Neuron (in vitro differentiated cells): Measurements from ENCODE around the gene KLHL24.

ENCODE experiments used
- H2AFZ ChIP-seq: one replicate; pipeline ENCODE4 v1.6.1; 2013; ENCODE audit warnings: low read depth, mild to moderate bottlenecking, inconsistent platforms, low read length, moderate library complexity
- H3K27me3 ChIP-seq: one replicate; pipeline ENCODE4 v1.6.1; 2013; ENCODE audit warnings: low read length; ENCODE audit not compliant: insufficient read depth
- H3K36me3 ChIP-seq: one replicate; pipeline ENCODE4 v1.6.1; 2013; ENCODE audit warnings: low read length; ENCODE audit not compliant: insufficient read depth
- H3K4me1 ChIP-seq: one replicate; pipeline ENCODE4 v1.6.1; 2013; ENCODE audit warnings: low read length; ENCODE audit not compliant: insufficient read depth
- H3K4me3 ChIP-seq: 2 replicates; pipeline ENCODE4 v1.5.1; 2013; ENCODE audit warnings: mild to moderate bottlenecking, low read length, moderate library complexity
- H3K9me3 ChIP-seq: one replicate; pipeline ENCODE4 v1.6.1; 2013; ENCODE audit warnings: low read length

KLHL24 gene

DNA sequence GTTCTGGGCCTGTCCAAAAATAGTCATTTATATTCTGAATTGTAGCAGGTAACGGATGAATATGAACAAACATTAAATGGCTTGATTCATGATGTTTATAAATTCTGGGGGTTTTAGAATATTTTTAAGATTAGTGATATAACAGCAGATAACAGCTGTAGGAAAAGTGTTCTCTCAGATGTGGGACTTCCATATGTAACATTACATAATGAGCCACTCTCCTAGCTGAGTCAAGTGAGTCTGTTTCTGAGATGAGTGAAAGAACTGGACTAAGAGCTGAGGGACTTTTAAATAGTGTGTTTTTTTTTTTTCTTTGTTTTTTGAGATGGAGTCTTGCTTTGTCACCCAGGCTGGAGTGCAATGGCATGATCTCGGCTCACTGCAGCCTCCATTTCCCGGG lies 76.1 kb downstream of the KLHL24 start:
- Histone ChIP-seq H3K36me3 (peaks cover 24% of the 10 kb centered on the region), H3K4me3 (no peak overlapping the region), H3K4me1 (no peaks in the 10 kb centered on the region), H3K9me3 (no peaks in the 10 kb centered on the region), H3K27me3 (no peaks in the 10 kb centered on the region), H2AFZ (no peak overlapping the region)

DNA sequence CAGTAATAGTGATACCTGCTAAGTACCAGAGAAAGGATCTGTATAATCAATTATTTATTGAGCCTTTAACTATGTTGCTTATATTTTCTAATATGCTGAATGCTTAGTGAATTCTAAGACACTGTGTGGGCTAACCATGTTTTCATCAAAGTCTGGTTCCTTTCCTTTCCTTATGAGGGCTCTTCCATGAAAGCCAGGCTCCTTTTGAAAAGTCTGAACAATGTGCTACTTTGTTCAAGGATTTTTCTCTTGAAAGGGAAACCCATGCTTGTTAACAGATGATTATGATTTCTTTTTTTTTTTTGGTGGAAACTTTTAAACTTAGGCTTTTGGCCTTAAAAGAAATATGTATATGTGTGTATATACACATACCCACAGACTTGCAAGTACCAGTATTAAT lies 79.2 kb downstream of the KLHL24 start:
- Histone ChIP-seq H3K27me3 (no peaks in the 10 kb centered on the region), H3K36me3 (peaks cover 54% of the 10 kb centered on the region), H3K4me3 (no peak overlapping the region), H3K9me3 (no peaks in the 10 kb centered on the region), H2AFZ (no peak overlapping the region), H3K4me1 (no peaks in the 10 kb centered on the region)

DNA sequence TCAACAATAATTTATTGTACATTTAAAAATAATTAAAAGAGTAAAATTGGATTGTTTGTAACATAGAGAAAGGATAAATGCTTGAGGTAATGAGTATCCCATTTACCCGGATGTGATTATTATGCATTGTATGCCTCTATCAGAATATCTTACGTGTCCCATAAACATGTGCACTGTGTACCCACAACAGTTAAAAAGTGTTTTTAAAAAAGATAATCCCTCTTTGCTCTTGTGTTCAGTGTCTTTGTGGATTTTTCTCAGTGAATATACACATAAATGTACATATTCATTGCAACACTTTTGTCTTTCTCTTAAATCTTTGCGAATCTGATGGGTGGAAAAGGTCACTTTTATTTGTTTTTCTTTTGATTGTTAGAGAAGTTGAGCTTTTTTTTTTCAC lies 82.6 kb downstream of the KLHL24 start:
- H3K4me1 ChIP-seq = no peaks in the 10 kb centered on the region
- peaks cover 73% of the 10 kb centered on the region for H3K36me3 ChIP-seq
- H2AFZ ChIP-seq = no peak overlapping the region

DNA sequence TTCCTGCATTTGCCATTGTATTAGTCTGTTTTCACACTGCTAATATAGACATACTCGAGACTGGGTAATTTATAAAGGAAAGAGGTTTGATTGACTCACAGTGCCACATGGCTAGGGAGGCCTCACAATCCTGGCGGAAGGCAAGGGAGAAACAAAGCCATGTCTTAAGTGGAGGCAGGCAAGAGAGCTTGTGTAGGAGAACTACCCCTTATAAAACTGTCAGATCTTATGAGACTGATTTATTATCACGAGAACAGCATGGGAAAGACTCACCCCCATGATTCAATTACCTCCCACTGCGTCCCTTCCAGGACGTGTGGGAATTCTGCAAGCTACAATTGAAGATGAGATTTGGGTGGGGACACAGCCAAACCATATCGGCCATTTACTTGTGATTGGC lies 90.0 kb downstream of the KLHL24 start:
- Histone ChIP-seq H3K4me1 (no peaks in the 10 kb centered on the region), H3K9me3 (no peaks in the 10 kb centered on the region), H3K27me3 (no peaks in the 10 kb centered on the region), H3K36me3 (peaks cover 85% of the 10 kb centered on the region), H3K4me3 (no peak overlapping the region), H2AFZ (no peak overlapping the region)

More for the DNA sequence above, 82.6 kb downstream of the KLHL24 start:
- Histone ChIP-seq H3K4me3 (no peak overlapping the region), H3K9me3 (no peaks in the 10 kb centered on the region), H3K27me3 (no peaks in the 10 kb centered on the region)

DNA sequence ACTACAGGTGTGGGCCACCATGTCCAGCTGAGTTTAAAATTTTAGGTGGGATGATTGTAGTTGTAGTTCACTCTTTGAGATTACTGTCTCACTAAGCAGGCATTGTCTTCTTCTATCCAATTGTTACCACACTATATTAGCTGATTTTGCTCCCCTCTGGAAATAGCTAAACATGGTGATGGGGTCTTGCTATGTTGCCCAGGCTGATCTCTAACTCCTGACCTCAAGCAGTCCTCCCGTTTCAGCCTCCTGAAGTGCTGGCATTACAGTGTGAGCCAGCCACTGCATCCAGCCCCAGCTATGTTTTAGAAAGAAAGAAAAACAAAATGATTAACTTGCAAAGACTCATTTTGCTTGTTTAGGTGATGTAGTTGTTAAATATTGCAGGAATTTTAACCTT lies 92.8 kb downstream of the KLHL24 start:
- H3K27me3 ChIP-seq = no peaks in the 10 kb centered on the region
- no peak overlapping the region for H3K4me3 ChIP-seq
- no peak overlapping the region for H2AFZ ChIP-seq
- H3K4me1 ChIP-seq = no peaks in the 10 kb centered on the region
- H3K9me3 ChIP-seq = no peaks in the 10 kb centered on the region
- H3K36me3 ChIP-seq = peaks cover 83% of the 10 kb centered on the region

DNA sequence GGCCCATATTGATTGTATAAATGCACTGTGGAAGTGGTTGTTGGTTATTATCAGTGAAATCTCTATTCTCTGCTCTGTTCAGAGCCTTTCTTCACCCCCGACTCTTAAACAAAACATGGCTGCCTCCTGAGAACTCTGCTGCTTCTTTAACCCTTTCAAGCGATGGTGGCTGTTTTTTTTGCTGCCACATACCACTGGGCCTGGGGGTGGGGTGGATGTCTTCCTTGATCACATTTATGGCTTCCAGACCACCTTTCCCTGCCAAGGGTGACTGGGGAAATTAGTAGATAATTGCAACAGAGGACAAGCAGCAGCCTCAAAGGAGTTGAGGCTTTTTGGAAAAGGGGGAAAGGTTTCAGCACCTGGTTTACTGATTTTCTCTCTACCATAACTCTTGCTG lies 94.9 kb downstream of the KLHL24 start:
- H3K4me3 ChIP-seq = no peak overlapping the region
- no peak overlapping the region for H2AFZ ChIP-seq
- H3K9me3 ChIP-seq = no peaks in the 10 kb centered on the region
- H3K4me1 ChIP-seq = no peaks in the 10 kb centered on the region
- peaks cover 86% of the 10 kb centered on the region for H3K36me3 ChIP-seq
- no peaks in the 10 kb centered on the region for H3K27me3 ChIP-seq

DNA sequence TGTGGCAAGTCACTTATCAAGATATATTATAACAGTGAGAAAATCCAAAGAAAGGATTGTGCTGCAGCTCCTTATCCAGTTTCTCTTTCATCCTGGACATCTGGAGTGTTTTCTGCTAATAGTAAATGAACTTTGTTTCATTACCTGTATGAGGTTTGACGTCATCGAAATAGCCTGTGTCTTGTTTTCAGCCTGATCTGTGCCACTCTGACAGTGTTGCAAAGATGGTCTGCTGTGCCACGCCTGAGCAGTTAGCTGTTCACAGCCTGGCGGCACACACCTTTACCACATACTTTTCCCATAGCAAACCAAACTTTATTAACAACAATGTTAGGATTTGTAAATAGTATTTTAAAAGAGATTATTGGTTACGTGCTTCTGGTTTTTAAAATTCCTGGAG lies 96.2 kb downstream of the KLHL24 start:
- Histone ChIP-seq H3K27me3 (no peaks in the 10 kb centered on the region), H3K9me3 (no peaks in the 10 kb centered on the region), H3K4me3 (no peak overlapping the region), H2AFZ (no peak overlapping the region), H3K36me3 (peaks cover 86% of the 10 kb centered on the region), H3K4me1 (no peaks in the 10 kb centered on the region)

DNA sequence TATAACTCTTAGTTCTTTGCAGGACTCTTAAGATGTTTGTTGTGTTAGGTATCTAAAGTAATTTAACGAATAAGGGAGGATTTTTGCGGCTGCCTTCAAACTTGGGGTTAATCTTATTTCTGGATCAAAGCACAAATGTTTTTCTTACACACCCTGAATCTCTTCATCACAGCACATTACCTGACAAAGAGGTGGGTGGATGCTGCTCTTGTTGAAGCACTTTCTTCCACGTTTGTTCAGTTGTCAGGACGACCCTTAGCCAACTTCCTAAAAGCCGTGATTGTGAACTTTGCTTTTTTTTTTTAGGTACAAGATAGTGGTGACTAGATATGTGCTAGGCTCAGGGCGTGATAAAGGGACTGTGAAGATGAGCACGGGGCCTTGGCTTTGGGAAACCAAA lies 98.1 kb downstream of the KLHL24 start:
- no peak overlapping the region for H3K4me3 ChIP-seq
- peaks cover 85% of the 10 kb centered on the region for H3K36me3 ChIP-seq
- no peaks in the 10 kb centered on the region for H3K9me3 ChIP-seq
- no peaks in the 10 kb centered on the region for H3K4me1 ChIP-seq
- H2AFZ ChIP-seq = no peak overlapping the region
- H3K27me3 ChIP-seq = no peaks in the 10 kb centered on the region
